Stimulated activated CD4-positive, alpha-beta T cell treated with anti-CD3 and anti-CD28 coated beads, Interleukin-4, amount 100 ng/mL, for 1 hour (primary cell): ENCODE data around the gene PIWIL4.
"Not testable (repeated sequence)": the region's sequence is repeated elsewhere in the genome, so short reads cannot be mapped to it uniquely, and the experiment has no call there.

Source experiments
- DNase-seq: peaks from one replicate; pipeline ENCODE4 v3.0.0-alpha.2; 2020

PIWIL4 gene

DNA sequence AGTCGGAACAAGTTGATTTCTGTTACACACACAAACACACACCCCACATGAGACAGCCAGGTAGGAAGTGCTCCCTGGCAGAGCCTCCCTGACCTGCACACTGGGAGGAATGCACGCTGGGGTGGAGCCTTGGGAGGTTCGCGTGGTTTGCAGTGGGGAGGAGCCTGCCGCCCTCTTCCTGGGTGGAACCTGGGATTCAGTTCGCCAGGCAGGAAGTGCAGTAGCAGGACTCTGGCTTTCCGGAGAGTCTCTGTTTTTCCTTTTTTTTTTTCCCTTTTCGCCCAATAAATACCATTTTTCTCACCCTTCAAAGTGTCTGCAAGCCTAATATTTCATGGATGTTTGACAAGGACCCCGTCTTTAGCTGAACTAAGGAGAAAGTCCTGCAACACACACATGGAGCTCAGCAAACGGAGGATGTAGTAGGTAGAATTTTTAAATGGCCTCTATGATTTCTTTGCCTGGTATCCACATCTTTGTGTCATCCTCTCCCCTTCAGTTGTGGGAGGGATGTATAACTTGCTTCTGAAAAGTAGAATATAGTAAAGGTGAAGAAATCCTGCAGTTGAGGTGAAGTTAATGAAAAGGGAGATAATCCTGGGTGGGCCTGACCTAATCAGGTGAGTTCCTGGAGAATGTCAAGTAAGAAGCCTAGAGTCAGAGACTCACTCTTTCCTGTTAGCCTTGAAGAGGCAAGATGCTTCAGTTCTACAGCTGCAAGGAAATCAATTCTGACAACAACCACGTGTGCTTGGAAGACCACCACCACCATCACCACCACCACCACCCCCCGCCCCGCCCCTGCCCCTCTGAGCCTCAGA is 72.9 kb downstream of the PIWIL4 start:
- no peak for DNase-seq

DNA sequence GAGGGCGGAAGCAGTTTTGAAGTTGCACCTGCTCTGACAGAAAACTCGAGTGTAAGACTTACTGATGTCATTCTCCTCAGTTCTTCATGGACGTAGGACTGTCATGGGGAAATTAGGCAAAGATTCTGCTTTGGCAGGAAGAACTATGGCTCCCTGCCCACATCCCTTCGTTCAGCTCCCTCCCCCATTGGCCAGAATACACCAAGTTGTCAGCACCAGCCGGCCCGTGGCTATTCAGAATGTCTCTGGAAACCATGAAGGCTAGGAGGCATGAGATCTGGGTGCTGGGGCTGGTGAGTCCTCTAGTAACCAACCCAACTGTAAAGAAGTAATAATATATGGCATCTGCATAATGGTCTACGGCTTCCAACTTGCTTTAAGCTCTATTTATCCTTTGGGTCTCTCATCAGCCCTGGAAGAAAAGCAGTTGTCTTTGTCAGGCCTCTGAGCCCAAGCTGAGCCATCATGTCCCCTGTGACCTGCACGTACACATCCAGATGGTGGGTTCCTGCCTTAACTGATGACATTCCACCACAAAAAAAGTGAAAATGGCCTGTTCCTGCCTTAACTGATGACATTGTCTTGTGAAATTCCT is 74.1 kb downstream of the PIWIL4 start:
- DNase-seq, result no peak

- not testable (repeated sequence) for DNase-seq
Measured at GRCh38 chr11:94643186-94643585, 76.0 kb downstream of the PIWIL4 start.

GRCh38 chr11:94647926-94648325 is 80.8 kb downstream of the PIWIL4 start:
- no peak for DNase-seq

DNA sequence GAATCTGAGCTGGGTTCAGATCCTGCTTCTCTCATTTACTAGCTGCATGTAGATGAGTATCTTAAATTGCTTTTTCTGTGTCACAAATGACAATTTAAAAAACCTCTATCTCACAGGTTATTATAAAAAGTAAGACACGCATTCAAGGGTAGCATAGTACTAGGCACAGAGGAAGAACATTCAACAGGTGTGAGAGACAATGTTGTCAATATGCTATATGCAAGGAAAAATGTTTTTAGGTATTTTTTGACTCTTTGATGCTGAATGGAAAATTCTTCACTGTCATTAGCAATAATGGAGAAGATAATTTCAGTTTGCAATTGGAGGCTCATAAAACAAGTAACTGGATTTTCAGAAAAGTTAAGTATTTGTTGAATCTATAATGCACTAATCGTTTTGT is 81.6 kb downstream of the PIWIL4 start:
- DNase-seq, result no peak

- DNase-seq, result no peak
Measured at GRCh38 chr11:94649254-94649653, 82.1 kb downstream of the PIWIL4 start.

- DNase-seq, result no peak
Measured at GRCh38 chr11:94649964-94650623, 82.9 kb downstream of the PIWIL4 start.

- no peak for DNase-seq
Measured at GRCh38 chr11:94650756-94651155, 83.6 kb downstream of the PIWIL4 start.

- no peak for DNase-seq
Measured at GRCh38 chr11:94652735-94653284, 85.6 kb downstream of the PIWIL4 start.

- no peak for DNase-seq
Measured at GRCh38 chr11:94653561-94653960, 86.4 kb downstream of the PIWIL4 start.

GRCh38 chr11:94654201-94654600 is 87.0 kb downstream of the PIWIL4 start:
- DNase-seq, result no peak

DNA sequence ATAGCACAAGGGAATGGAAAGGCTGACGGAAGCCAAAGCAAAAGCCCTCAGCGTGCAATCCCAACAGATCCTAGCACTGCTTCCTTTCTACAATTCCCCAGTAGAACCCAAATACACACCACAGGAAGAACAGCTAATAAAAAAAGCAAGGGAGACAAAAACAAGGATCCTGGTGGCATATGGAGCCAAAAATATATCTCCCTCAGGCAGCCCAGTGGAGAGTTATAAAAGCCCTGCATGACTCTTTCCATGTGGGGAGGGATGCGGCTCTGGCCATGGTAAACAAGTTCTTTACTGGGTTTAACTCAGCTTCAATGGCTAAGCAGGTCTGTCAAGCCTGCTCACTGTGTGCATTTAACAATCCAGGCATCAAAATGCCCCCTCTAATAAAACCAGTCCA is 88.1 kb downstream of the PIWIL4 start:
- DNase-seq, result no peak

DNA sequence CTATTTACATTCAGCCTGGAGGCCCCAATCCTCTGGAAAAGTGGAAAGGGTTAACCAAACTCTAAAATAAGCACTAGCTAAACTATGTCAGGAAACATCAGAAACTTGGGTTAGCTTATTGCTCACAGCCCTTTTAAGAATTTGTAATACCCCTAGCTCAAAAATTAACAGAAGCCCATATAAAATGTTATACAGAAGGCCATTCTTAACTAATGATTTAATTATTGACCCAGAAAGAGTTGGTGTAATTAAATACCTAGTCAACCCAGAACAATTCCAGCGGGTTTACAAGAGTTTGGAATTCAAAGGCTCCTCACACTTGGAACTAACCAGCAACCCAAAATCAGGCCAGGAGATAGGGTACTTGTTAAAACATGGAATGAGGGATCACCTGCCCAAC is 88.8 kb downstream of the PIWIL4 start:
- DNase-seq, result no peak

DNA sequence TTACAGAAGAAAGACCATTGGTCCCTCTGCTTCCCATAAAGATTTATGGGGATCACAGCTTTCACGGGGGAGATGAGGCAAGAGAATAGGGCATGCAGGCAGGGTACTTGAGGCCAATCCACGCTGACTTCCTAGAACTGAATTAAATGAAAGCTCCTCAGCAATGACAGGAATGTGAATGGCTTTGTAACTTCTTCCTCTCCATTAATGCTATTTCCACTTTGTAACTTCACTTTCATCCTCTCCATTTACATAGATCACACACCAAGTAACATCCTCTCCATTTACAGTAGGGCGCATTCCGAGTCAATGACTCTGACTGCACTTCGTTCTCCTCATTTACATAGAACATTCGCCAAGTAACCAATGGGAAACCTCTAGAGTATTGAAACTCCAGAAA is 89.8 kb downstream of the PIWIL4 start:
- DNase-seq, result no peak

GRCh38 chr11:94657629-94658028 is 90.5 kb downstream of the PIWIL4 start:
- DNase-seq, result no peak

- no peak for DNase-seq
Measured at GRCh38 chr11:94658386-94658785, 91.2 kb downstream of the PIWIL4 start.

DNA sequence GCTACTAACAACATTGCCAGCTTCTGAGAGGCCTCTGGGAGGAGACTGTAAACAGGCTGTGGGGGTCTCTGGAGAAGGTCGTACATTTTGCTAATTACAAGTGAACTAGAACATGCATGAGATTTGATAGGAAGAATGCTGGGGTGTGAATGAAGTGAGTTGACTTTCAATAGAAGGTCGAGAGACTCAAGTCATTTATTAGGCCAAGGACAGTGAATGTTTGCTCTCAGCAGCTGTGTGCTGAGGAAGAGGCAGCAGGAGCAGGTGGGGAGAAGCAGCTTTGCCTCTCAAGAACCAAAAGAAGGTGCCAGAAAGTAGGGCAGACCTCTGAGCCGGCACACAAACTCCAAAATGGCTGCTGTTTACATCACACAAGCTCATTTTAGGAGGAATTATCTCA is 91.7 kb downstream of the PIWIL4 start:
- no peak for DNase-seq

DNA sequence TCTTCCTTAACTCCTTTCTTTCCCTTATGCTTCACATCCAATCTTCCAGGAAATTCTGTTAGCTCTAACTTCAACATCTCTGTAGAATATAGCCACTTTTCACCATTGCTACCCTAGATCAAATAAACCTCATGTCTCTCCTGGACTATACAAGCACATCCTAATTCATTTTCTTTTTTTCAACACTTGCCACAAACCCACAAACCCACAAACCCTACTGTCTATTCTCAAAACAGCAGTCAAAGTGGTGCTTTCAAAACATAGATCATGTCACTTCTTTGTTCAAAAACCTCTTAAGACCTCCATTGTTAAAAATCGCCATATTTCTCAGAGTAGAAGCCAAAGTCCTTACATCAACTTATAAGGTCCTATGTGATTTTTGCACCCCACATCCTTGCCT is 94.3 kb downstream of the PIWIL4 start:
- no peak for DNase-seq

DNA sequence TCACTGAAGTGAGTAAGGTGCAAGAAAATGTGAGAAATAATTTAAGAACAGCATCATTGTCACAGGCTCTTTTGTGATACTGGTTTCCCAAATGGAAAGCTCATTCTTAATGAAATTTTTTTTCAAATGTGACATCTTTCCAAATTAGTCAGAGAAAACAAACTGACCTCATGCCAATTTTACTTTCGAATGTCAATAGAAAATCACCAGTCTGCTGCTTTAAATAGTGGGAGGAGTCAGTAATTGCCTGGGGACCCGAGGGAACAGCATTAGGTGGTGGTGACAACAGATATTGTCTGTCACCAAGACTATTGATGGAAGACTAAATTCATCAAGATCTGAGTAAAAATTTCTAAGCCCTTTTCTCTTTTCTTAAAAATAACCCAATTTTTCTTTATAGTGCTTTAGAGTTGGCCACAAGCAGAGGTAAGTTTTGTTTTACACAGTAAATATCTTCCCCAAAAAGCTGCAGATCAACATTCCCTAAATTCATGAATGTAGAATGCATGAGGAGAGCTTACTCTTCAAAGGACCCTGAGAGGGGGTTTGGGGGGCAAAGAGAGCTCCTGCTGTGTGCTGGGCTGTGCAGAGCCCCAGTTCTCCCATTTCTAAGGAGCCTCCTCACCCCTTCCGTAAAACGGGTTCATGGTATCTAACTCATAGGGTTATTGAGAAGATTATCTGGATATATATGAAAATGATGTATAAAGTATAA is 95.1 kb downstream of the PIWIL4 start:
- no peak for DNase-seq

DNA sequence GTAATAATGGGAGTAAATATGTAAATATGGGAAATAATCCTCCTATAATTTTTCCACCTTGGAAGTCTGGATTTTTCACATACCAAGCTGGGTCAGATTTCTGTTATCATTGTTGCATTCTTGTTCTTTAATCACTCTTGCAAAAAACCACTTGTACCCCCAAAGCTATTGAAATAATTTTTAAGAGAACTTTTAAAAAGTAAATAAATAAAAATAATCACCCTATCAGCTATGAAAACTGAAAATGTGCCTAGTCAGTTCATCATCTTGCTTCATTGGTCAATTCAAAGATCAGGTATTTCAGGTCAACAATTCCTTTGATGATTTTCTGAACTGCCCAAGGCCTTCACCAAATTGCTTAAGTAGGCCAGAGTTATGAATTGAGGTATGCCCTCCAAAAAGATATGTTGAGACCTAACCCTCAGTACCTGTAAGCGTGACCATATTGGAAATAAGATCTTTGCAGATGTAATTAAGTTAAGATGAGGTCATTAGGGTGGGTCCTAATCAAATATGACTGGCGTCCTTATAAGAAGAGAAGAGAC is 95.8 kb downstream of the PIWIL4 start:
- no peak for DNase-seq

GRCh38 chr11:94664346-94664745 is 97.2 kb downstream of the PIWIL4 start:
- DNase-seq, result no peak

DNA sequence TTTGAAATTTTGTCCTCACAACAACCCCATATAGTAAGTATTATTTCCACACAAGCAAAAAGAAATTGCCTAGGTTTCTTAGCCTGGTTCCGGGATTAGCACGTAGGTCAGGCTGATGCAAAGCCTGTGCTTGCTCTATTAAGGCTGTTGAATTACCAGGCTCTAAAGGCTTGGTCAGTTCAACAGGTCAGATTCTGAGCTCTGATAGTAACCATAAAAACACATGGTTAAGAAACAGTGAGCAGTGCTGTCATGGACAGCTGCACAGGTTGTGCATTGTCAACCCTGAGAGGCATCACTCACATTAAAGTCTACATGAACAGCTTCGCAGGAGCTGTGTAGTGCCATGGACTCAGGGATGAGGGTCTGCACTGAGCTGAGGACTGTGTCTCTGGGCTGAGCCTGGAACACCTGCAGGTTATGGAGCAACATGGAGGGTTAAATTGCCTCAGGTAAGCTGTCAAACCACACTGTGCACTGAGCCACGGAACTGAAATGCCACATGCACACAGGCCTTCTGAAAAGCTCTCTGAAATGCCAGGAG is 98.0 kb downstream of the PIWIL4 start:
- no peak for DNase-seq
